HG02852 (cell line): ENCODE results near the gene SSPN.

Experiments used
- ATAC-seq: cut with Tn5 transposase; IDR thresholded peaks from one replicate; pipeline ENCODE4 v1.9.1; 2021; ENCODE audit warnings: mild to moderate bottlenecking, moderate library complexity; ENCODE audit not compliant: unreplicated experiment

The SSPN gene

GRCh38 chr12:26195250-26195640, at the start of gene SSPN:
SSPN (plus strand) TSS chr12:26195573; CDS start chr12:26195673, 100 bp downstream.
- ATAC-seq = peak; percentile 44

GRCh38 chr12:26148291-26148690, 47.1 kb upstream of the SSPN start:
- ATAC-seq = no peak

GRCh38 chr12:26149968-26150500, 45.3 kb upstream of the SSPN start:
- no peak for ATAC-seq

GRCh38 chr12:26150736-26151450, 44.5 kb upstream of the SSPN start:
- ATAC-seq = no peak

- ATAC-seq = no peak
These were observed 42.8 kb upstream of the SSPN start for GRCh38 chr12:26152507-26153102.

- ATAC-seq = no peak
These were observed 41.8 kb upstream of the SSPN start for GRCh38 chr12:26153421-26154154.

- peak; percentile 89 for ATAC-seq
These were observed 39.0 kb upstream of the SSPN start for GRCh38 chr12:26156201-26156871.

- peak; percentile 3 for ATAC-seq
These were observed 38.4 kb upstream of the SSPN start for GRCh38 chr12:26157001-26157400.

GRCh38 chr12:26158078-26158764, 37.2 kb upstream of the SSPN start:
- no peak for ATAC-seq

- ATAC-seq = no peak
These were observed 33.2 kb upstream of the SSPN start for GRCh38 chr12:26162174-26162573.

- peak; percentile 90 for ATAC-seq
These were observed 32.5 kb upstream of the SSPN start for GRCh38 chr12:26162905-26163304.

GRCh38 chr12:26164118-26164517, 31.3 kb upstream of the SSPN start:
- no peak for ATAC-seq

GRCh38 chr12:26172013-26172412, 23.4 kb upstream of the SSPN start:
- ATAC-seq = no peak

- ATAC-seq = no peak
These were observed 22.8 kb upstream of the SSPN start for GRCh38 chr12:26172539-26172938.

GRCh38 chr12:26172946-26173552, 22.3 kb upstream of the SSPN start:
- no peak for ATAC-seq

- ATAC-seq = no peak
These were observed 18.6 kb upstream of the SSPN start for GRCh38 chr12:26176725-26177124.

- peak; percentile 83 for ATAC-seq
These were observed 18.1 kb upstream of the SSPN start for GRCh38 chr12:26177283-26177682.

GRCh38 chr12:26179826-26180225, 15.5 kb upstream of the SSPN start:
- ATAC-seq = no peak

- no peak for ATAC-seq
These were observed 13.0 kb upstream of the SSPN start for GRCh38 chr12:26182377-26182776.
